Anterior cingulate cortex (tissue), 58 donors: ENCODE measurements around the gene VDR.
"Not testable (repeated sequence)": the region's sequence is repeated elsewhere in the genome, so short reads cannot be mapped to it uniquely, and the experiment has no call there.

Experiments
- DNase-seq, 58 donors: peaks; one replicate each; lab custom pipeline; 2025; lab: John Stamatoyannopoulos, UW

VDR gene

GRCh38 chr12:47818007-47818376 lies 86.8 kb downstream of the VDR start:
- DNase-seq: no peak

- DNase-seq: peak in 1 of 58 donors; percentile 13
Measured at GRCh38 chr12:47817272-47818006, 87.4 kb downstream of the VDR start.

- no peak for DNase-seq
Measured at GRCh38 chr12:47816403-47817271, 88.2 kb downstream of the VDR start.

GRCh38 chr12:47815447-47815846 lies 89.3 kb downstream of the VDR start:
- DNase-seq: not testable (repeated sequence)

- no peak for DNase-seq
Measured at GRCh38 chr12:47814539-47815170, 90.1 kb downstream of the VDR start.

GRCh38 chr12:47813511-47814196 lies 91.1 kb downstream of the VDR start:
- DNase-seq: peak in 2 of 58 donors; percentile 52

GRCh38 chr12:47812797-47813510 lies 91.8 kb downstream of the VDR start:
- DNase-seq: peak in 47 of 58 donors; percentile 11 to 84 (median 52)

GRCh38 chr12:47811581-47812484 lies 93.0 kb downstream of the VDR start:
- peak in 6 of 58 donors; percentile 15 to 76 (median 23) for DNase-seq

GRCh38 chr12:47811072-47811396 lies 93.8 kb downstream of the VDR start:
- DNase-seq: no peak

GRCh38 chr12:47809518-47809917 lies 95.3 kb downstream of the VDR start:
- DNase-seq: not testable (repeated sequence)

- no peak for DNase-seq
Measured at GRCh38 chr12:47808574-47809365, 96.0 kb downstream of the VDR start.

GRCh38 chr12:47808050-47808449 lies 96.7 kb downstream of the VDR start:
- peak in 18 of 58 donors; percentile 12 to 61 (median 35) for DNase-seq

- no peak for DNase-seq
Measured at GRCh38 chr12:47807338-47807737, 97.5 kb downstream of the VDR start.

- DNase-seq: no peak
Measured at GRCh38 chr12:47805417-47805816, 99.4 kb downstream of the VDR start.

GRCh38 chr12:47804171-47804570 lies 100.6 kb downstream of the VDR start:
- DNase-seq: no peak

- no peak for DNase-seq
Measured at GRCh38 chr12:47803191-47803875, 101.5 kb downstream of the VDR start.

GRCh38 chr12:47802312-47802711 lies 102.5 kb downstream of the VDR start:
- no peak for DNase-seq

GRCh38 chr12:47801904-47802246 lies 102.9 kb downstream of the VDR start:
- DNase-seq: no peak
